ENCODE measurements around the gene DPP4.

GRCh38 chr2:162029287-162029901, 44.6 kb downstream of the DPP4 start:
- TF ChIP-seq, protein P1, sequence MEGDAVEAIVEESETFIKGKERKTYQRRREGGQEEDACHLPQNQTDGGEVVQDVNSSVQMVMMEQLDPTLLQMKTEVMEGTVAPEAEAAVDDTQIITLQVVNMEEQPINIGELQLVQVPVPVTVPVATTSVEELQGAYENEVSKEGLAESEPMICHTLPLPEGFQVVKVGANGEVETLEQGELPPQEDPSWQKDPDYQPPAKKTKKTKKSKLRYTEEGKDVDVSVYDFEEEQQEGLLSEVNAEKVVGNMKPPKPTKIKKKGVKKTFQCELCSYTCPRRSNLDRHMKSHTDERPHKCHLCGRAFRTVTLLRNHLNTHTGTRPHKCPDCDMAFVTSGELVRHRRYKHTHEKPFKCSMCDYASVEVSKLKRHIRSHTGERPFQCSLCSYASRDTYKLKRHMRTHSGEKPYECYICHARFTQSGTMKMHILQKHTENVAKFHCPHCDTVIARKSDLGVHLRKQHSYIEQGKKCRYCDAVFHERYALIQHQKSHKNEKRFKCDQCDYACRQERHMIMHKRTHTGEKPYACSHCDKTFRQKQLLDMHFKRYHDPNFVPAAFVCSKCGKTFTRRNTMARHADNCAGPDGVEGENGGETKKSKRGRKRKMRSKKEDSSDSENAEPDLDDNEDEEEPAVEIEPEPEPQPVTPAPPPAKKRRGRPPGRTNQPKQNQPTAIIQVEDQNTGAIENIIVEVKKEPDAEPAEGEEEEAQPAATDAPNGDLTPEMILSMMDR (IDR thresholded peaks at IDR 0.05) = no peak
- TF ChIP-seq EP300 (IDR thresholded peaks at IDR 0.05) (no peak), POLR2A (IDR thresholded peaks at IDR 0.05) (no peak), POLR2AphosphoS5 (IDR thresholded peaks at IDR 0.05) (no peak)
